ENCODE measurements around the gene UBXN1.

Gene UBXN1

DNA sequence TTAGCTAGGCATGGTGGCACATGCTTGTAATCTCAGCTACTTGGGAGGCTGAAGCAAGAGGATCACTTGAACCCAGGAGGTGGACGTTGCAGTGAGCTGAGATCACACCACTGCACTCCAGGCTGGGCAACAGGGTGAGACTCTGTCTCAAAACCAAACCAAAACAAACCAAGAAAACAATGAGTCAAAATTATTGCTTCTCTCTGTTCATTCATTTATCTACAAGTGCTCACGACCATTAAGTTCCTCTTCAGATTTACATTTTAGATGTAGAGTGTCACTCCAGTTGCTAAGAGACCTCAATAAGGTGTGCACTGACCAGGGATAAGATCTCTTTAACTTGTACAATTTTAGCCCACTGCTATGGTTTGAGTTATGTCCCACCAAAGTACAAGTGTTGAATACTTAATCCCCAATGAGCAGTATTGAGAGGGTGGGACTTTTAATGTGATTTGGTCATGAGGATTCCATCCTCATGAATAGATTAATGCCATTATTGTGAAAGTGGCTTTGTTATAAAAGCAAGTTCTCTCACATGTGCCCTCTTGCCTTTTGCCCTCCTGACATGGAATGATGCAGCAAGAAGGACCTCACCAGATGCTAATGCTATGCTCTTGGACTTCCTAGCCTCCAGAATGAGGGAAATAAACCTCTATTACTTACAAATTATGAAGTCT is 40.6 kb upstream of the UBXN1 start:
- Histone ChIP-seq H3K27ac (ENCODE audit: low read length) (no peak overlapping the region), H3K4me3 (ENCODE audit: low read length) (no peak overlapping the region), H3K36me3 (ENCODE audit: control insufficient read depth, insufficient read depth, low read length) (peaks cover 34% of the 10 kb centered on the region), H3K9me3 (ENCODE audit: control insufficient read depth, insufficient read depth, low read length) (no peaks in the 10 kb centered on the region), H3K27me3 (ENCODE audit: control insufficient read depth, insufficient read depth, low read length) (no peaks in the 10 kb centered on the region), H3K4me1 (ENCODE audit: control insufficient read depth, insufficient read depth, low read length) (no peaks in the 10 kb centered on the region)
- WGBS (ENCODE audit: insufficient coverage, insufficient read length), result no CpG with 5 or more reads among the region's 2 CpGs
- DNase-seq (ENCODE audit: low read depth, low spot score), result no peak

GRCh38 chr11:62716816-62717215 is 37.9 kb upstream of the UBXN1 start:
- no CpG with 5 or more reads among the region's 11 CpGs for WGBS (ENCODE audit: insufficient coverage, insufficient read length)
- no peaks in the 10 kb centered on the region for H3K9me3 ChIP-seq (ENCODE audit: control insufficient read depth, insufficient read depth, low read length)
- DNase-seq (ENCODE audit: low read depth, low spot score), result no peak
- no peak overlapping the region for H3K27ac ChIP-seq (ENCODE audit: low read length)
- H3K4me1 ChIP-seq (ENCODE audit: control insufficient read depth, insufficient read depth, low read length), result no peaks in the 10 kb centered on the region
- peaks cover 27% of the 10 kb centered on the region for H3K36me3 ChIP-seq (ENCODE audit: control insufficient read depth, insufficient read depth, low read length)
- no peak overlapping the region for H3K4me3 ChIP-seq (ENCODE audit: low read length)
- H3K27me3 ChIP-seq (ENCODE audit: control insufficient read depth, insufficient read depth, low read length), result no peaks in the 10 kb centered on the region

DNA sequence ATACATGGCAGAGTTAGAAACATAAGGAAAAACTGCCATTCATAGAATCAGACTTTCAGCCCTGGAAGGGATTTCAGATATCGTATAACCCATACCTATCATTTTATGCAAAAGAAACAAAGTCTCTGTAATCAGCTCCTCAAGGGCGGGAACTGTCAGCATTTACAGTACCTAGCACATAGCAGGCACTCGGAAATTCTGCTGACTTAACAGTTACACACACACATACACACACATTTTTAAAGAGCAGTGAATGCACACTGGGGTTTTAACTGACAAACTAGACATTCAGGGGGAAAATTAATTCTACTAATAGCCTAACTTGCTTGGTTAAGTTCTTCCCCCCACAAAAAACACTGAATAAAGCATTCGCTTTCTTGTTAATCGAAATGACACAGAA is 37.3 kb upstream of the UBXN1 start:
- no peak for DNase-seq (ENCODE audit: low read depth, low spot score)
- Histone ChIP-seq H3K4me1 (ENCODE audit: control insufficient read depth, insufficient read depth, low read length) (no peaks in the 10 kb centered on the region), H3K36me3 (ENCODE audit: control insufficient read depth, insufficient read depth, low read length) (peaks cover 27% of the 10 kb centered on the region), H3K4me3 (ENCODE audit: low read length) (no peak overlapping the region), H3K27ac (ENCODE audit: low read length) (no peak overlapping the region), H3K9me3 (ENCODE audit: control insufficient read depth, insufficient read depth, low read length) (no peaks in the 10 kb centered on the region), H3K27me3 (ENCODE audit: control insufficient read depth, insufficient read depth, low read length) (no peaks in the 10 kb centered on the region)
- no CpG with 5 or more reads among the region's 5 CpGs for WGBS (ENCODE audit: insufficient coverage, insufficient read length)

- Histone ChIP-seq H3K36me3 (ENCODE audit: control insufficient read depth, insufficient read depth, low read length) (peaks cover 23% of the 10 kb centered on the region), H3K27ac (ENCODE audit: low read length) (no peak overlapping the region), H3K9me3 (ENCODE audit: control insufficient read depth, insufficient read depth, low read length) (no peaks in the 10 kb centered on the region), H3K27me3 (ENCODE audit: control insufficient read depth, insufficient read depth, low read length) (no peaks in the 10 kb centered on the region), H3K4me3 (ENCODE audit: low read length) (no peak overlapping the region), H3K4me1 (ENCODE audit: control insufficient read depth, insufficient read depth, low read length) (no peaks in the 10 kb centered on the region)
- no CpG with 5 or more reads among the region's 24 CpGs for WGBS (ENCODE audit: insufficient coverage, insufficient read length)
- no peak for DNase-seq (ENCODE audit: low read depth, low spot score)
These were observed 36.6 kb upstream of the UBXN1 start for GRCh38 chr11:62715150-62716130.

DNA sequence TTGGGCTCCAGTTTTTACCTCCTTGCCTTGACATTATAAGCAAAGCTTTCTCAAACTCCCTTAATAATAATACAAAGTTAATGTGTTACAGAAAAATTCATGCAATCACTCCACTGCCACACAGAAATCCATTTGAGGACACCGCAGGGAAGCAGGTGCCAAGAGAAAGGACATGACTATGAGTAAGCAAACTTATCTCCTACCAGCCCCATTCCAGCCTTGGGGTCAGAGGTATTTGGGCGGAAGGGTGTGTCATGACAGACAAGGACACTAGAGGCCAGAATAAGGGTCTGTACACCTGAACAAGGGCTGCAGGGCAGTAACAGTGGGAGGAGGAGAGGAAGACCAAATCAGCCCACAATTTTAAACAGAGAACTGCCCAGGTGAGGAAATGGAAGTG is 34.5 kb upstream of the UBXN1 start:
- Histone ChIP-seq H3K4me1 (ENCODE audit: control insufficient read depth, insufficient read depth, low read length) (no peaks in the 10 kb centered on the region; the same call in 1 of the 2 replicates), H3K27me3 (ENCODE audit: control insufficient read depth, insufficient read depth, low read length) (no peaks in the 10 kb centered on the region), H3K27ac (ENCODE audit: low read length) (no peak overlapping the region), H3K36me3 (ENCODE audit: control insufficient read depth, insufficient read depth, low read length) (peaks cover 14% of the 10 kb centered on the region; the same call in 1 of the 2 replicates), H3K9me3 (ENCODE audit: control insufficient read depth, insufficient read depth, low read length) (no peaks in the 10 kb centered on the region), H3K4me3 (ENCODE audit: low read length) (no peak overlapping the region)
- WGBS (ENCODE audit: insufficient coverage, insufficient read length), result no CpG with 5 or more reads among the region's 2 CpGs
- DNase-seq (ENCODE audit: low read depth, low spot score), result no peak

DNA sequence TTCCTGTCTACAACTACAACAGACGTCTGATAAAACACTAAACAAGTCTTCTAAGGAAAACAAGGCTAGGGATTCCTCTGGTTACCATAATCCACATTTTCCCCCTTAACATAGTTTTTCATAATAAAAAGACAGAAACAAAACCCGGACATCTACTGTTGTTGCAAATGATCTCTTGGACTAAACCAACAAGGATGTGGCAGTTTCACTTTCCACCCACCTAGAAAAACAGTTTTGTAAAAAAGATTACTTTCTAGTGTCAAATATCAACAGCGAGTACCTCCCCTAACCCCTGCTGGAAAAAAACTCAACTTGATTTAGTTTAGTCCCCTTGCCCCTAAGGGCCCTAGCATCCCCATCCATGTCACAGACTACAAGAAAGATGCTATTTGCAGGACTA is 34.0 kb upstream of the UBXN1 start:
- no peak for DNase-seq (ENCODE audit: low read depth, low spot score)
- Histone ChIP-seq H3K4me3 (ENCODE audit: low read length) (no peak overlapping the region), H3K36me3 (ENCODE audit: control insufficient read depth, insufficient read depth, low read length) (peaks cover 14% of the 10 kb centered on the region; the same call in 1 of the 2 replicates), H3K27me3 (ENCODE audit: control insufficient read depth, insufficient read depth, low read length) (no peaks in the 10 kb centered on the region), H3K27ac (ENCODE audit: low read length) (no peak overlapping the region), H3K9me3 (ENCODE audit: control insufficient read depth, insufficient read depth, low read length) (no peaks in the 10 kb centered on the region), H3K4me1 (ENCODE audit: control insufficient read depth, insufficient read depth, low read length) (no peaks in the 10 kb centered on the region; the same call in 1 of the 2 replicates)
- no CpG with 5 or more reads among the region's 3 CpGs for WGBS (ENCODE audit: insufficient coverage, insufficient read length)

- Histone ChIP-seq H3K27me3 (ENCODE audit: control insufficient read depth, insufficient read depth, low read length) (no peaks in the 10 kb centered on the region), H3K36me3 (ENCODE audit: control insufficient read depth, insufficient read depth, low read length) (peaks cover 14% of the 10 kb centered on the region; the same call in 1 of the 2 replicates), H3K9me3 (ENCODE audit: control insufficient read depth, insufficient read depth, low read length) (no peaks in the 10 kb centered on the region), H3K27ac (ENCODE audit: low read length) (no peak overlapping the region), H3K4me3 (ENCODE audit: low read length) (no peak overlapping the region), H3K4me1 (ENCODE audit: control insufficient read depth, insufficient read depth, low read length) (no peaks in the 10 kb centered on the region; the same call in 1 of the 2 replicates)
- DNase-seq (ENCODE audit: low read depth, low spot score), result no peak
- no CpG with 5 or more reads among the region's 6 CpGs for WGBS (ENCODE audit: insufficient coverage, insufficient read length)
These were observed 33.5 kb upstream of the UBXN1 start for GRCh38 chr11:62712276-62712812.

DNA sequence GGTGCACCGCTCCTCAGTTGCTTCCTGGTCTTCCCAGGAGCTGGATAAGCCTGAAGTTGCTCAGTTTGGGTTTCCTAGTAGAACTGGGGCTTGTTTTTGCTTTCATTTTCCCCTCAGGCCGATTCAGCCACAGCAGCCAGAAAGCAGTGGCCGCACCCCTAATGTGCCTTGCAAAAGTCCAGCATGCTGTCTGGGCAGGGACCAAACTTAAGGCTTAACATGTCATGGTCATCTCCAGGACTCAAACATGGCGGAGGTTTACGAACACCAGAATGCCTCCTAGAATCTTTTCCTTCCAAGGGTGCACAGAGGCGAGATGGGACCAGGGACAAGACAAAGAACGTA is 31.1 kb upstream of the UBXN1 start:
- Histone ChIP-seq H3K4me1 (ENCODE audit: control insufficient read depth, insufficient read depth, low read length) (no peaks in the 10 kb centered on the region; the same call in 1 of the 2 replicates), H3K27me3 (ENCODE audit: control insufficient read depth, insufficient read depth, low read length) (no peaks in the 10 kb centered on the region), H3K4me3 (ENCODE audit: low read length) (peak overlapping the region; percentile 50; the same call in 1 of the 2 replicates), H3K27ac (ENCODE audit: low read length) (peak overlapping the region; percentile 11), H3K9me3 (ENCODE audit: control insufficient read depth, insufficient read depth, low read length) (no peaks in the 10 kb centered on the region), H3K36me3 (ENCODE audit: control insufficient read depth, insufficient read depth, low read length) (peaks cover 9% of the 10 kb centered on the region; the same call in 1 of the 2 replicates)
- no peak for DNase-seq (ENCODE audit: low read depth, low spot score)
- WGBS (ENCODE audit: insufficient coverage, insufficient read length), result no CpG with 5 or more reads among the region's 7 CpGs

DNA sequence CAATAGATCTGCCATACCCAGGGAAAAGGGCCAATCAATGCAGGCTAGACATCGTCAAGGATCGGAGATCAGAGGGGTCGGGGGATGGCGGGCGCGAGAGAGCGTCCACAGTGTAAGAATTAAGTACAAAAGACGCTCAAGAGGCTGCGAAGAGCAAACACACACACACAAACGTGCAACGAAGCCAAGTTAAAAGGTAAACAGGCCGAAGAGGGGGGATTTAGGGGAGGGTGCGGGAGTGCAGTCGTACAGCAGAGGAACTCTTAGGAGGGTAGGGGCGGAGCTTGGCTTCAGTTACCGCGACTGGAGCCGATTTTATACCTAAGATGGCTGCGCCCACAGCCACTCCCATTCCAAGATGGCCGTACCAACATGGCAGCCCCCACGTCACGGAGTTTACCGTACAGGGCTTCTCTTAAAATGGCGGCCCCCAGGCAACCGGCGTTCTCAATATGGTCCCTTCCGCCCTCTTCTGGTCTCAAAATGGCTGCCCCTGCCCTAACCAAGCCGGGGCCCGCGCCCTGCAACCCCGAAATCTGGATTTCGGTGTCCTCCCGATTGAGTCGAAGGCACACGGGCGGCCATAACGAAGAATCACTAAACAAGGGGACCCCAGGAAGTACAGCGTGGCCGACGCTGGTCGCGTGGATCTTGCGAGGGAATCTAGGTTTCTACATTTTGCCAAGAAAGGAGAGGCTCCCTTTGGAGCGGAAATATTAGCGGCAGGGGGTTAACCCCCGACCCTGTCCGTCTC is 30.6 kb upstream of the UBXN1 start:
- Histone ChIP-seq H3K4me3 (ENCODE audit: low read length) (peak overlapping the region; percentile 76; the same call in 1 of the 2 replicates), H3K36me3 (ENCODE audit: control insufficient read depth, insufficient read depth, low read length) (peaks cover 5% of the 10 kb centered on the region; the same call in 1 of the 2 replicates), H3K27me3 (ENCODE audit: control insufficient read depth, insufficient read depth, low read length) (no peaks in the 10 kb centered on the region), H3K27ac (ENCODE audit: low read length) (peak overlapping the region; percentile 11), H3K9me3 (ENCODE audit: control insufficient read depth, insufficient read depth, low read length) (no peaks in the 10 kb centered on the region), H3K4me1 (ENCODE audit: control insufficient read depth, insufficient read depth, low read length) (no peaks in the 10 kb centered on the region; the same call in 1 of the 2 replicates)
- no CpG with 5 or more reads among the region's 47 CpGs for WGBS (ENCODE audit: insufficient coverage, insufficient read length)
- DNase-seq (ENCODE audit: low read depth, low spot score), result peak; percentile 97

DNA sequence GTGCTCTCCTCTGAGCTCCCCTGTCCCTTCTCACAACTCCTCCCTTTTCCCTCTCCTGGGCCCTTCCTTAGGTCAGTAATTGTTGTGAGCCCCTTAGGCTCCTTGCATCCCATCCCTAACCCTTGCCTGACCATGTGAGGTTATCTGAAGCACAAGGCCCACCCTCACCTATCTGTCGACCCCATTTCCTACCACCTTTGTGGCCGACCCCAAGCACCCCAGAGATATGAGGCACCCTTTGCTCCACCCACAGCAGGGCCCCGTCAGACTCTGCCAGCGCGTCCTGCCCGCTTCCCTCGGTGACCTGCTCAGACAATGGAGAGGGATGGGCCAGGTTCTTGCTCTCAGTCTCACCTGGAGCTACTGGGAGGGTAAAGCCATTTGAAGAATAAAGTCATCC is 29.9 kb upstream of the UBXN1 start:
- peak overlapping the region; percentile 76; the same call in 1 of the 2 replicates for H3K4me3 ChIP-seq (ENCODE audit: low read length)
- H3K27me3 ChIP-seq (ENCODE audit: control insufficient read depth, insufficient read depth, low read length), result no peaks in the 10 kb centered on the region
- H3K4me1 ChIP-seq (ENCODE audit: control insufficient read depth, insufficient read depth, low read length), result no peaks in the 10 kb centered on the region; the same call in 1 of the 2 replicates
- no CpG with 5 or more reads among the region's 7 CpGs for WGBS (ENCODE audit: insufficient coverage, insufficient read length)
- DNase-seq (ENCODE audit: low read depth, low spot score), result no peak
- H3K27ac ChIP-seq (ENCODE audit: low read length), result no peak overlapping the region
- peaks cover 2% of the 10 kb centered on the region; the same call in 1 of the 2 replicates for H3K36me3 ChIP-seq (ENCODE audit: control insufficient read depth, insufficient read depth, low read length)
- no peaks in the 10 kb centered on the region for H3K9me3 ChIP-seq (ENCODE audit: control insufficient read depth, insufficient read depth, low read length)
